Measurements from ENCODE around the gene CACNA1B. TPM values are rescaled to one million over a fixed set of nuclear protein-coding genes. Genes with fewer than 3 reads are reported as not detected.

The CACNA1B gene
- total RNA-seq, result under 0.01 and 0.11 TPM in 2 replicates

DNA sequence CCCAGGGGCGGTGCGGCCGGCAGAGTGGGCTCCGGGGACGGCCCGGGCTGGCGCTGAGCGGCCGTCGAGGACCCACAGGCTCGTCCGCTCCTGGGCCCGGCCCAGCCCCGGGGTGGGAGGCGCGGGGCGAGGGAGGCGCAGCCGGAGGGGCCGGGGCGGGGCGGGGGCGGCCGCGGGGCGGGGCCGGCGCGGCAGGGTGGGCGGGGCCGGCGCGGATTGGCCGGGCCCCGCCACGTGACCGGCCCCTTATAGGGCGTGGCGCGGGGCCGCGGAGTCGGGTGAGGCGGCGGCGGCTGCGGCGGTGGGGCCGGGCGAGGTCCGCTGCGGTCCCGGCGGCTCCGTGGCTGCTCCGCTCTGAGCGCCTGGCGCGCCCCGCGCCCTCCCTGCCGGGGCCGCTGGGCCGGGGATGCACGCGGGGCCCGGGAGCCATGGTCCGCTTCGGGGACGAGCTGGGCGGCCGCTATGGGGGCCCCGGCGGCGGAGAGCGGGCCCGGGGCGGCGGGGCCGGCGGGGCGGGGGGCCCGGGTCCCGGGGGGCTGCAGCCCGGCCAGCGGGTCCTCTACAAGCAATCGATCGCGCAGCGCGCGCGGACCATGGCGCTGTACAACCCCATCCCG is at the start of gene CACNA1B:
CACNA1B (plus strand) TSS at position 277 of the 617 bp plus-strand sequence; CDS start at position 429, 152 bp downstream.

Small RNA genes lying within 50 kb of the gene (small RNA-seq; reads per million reads assigned to genes)
- gene AL591424.2 (not detected), gene MIR602 (not detected)

Measured in placental epithelial cell (primary cell).